WTC11 (cell line): Measurements from ENCODE around the gene C1orf198. TPM values are rescaled to one million over a fixed set of nuclear protein-coding genes. Genes with fewer than 3 reads are reported as not detected.

Experiments
- ATAC-seq: fragments of 200-7000 bp; cut with Tn5 transposase; 2 replicates; pipeline ENCODE4 v1.10.0; 2021; ENCODE audit warnings: mild to moderate bottlenecking, moderate library complexity
- CTCF ChIA-PET: fragments of 300-600 bp; sonication (Branson Sonifier 250); formaldehyde crosslinking; loops from one replicate; lab custom pipeline; 2021; ENCODE audit warnings: antibody characterized with exemption; lab: Charles Lee
- POLR2A ChIA-PET: fragments of 350-600 bp; sonication (Branson Sonifier 250); formaldehyde crosslinking; loops from one replicate; lab custom pipeline; 2021; ENCODE audit warnings: antibody characterized with exemption; lab: Charles Lee
- DNase-seq: peaks from one replicate; pipeline ENCODE4 v3.0.0; 2021; ENCODE audit warnings: low spot score
- H3K27ac Mint-ChIP-seq: 2 replicates; pipeline ENCODE4 v1.8.0; 2021; ENCODE audit warnings: mixed read lengths
- H3K27me3 Mint-ChIP-seq: 2 replicates; pipeline ENCODE4 v1.8.0; 2021; ENCODE audit warnings: low read depth, mild to moderate bottlenecking, moderate library complexity, mixed read lengths
- H3K36me3 Mint-ChIP-seq: 2 replicates; pipeline ENCODE4 v1.8.0; 2021; ENCODE audit warnings: mixed read lengths
- H3K4me1 Mint-ChIP-seq: 2 replicates; pipeline ENCODE4 v1.8.0; 2022; ENCODE audit warnings: mixed read lengths
- H3K4me3 Mint-ChIP-seq: 2 replicates; pipeline ENCODE4 v1.8.0; 2021; ENCODE audit warnings: mild to moderate bottlenecking, moderate library complexity, mixed read lengths
- H3K9me3 Mint-ChIP-seq: 2 replicates; pipeline ENCODE4 v1.8.0; 2021; ENCODE audit warnings: mixed read lengths
- CBFB ChIP-seq: sonication (generic); formaldehyde crosslinking; IDR thresholded peaks from 2 replicates; pipeline ENCODE4 v1.8.1; 2022; ENCODE audit warnings: mild to moderate bottlenecking, low read depth, missing genetic modification reagents
- E2F1 ChIP-seq: sonication (generic); formaldehyde crosslinking; IDR thresholded peaks from 2 replicates; pipeline ENCODE4 v1.8.0; 2022; ENCODE audit warnings: mild to moderate bottlenecking, missing genetic modification reagents
- FOXP4 ChIP-seq: sonication (generic); formaldehyde crosslinking; IDR thresholded peaks from 2 replicates; pipeline ENCODE4 v1.8.0; 2022; ENCODE audit warnings: mild to moderate bottlenecking, missing genetic modification reagents
- GRHL2 ChIP-seq: fragments of 250-450 bp; sonication (Bioruptor Pico); IDR thresholded peaks from 2 replicates; pipeline ENCODE4 v1.8.0; 2022; ENCODE audit warnings: mild to moderate bottlenecking, moderate library complexity; ENCODE audit not compliant: insufficient replicate concordance, severe bottlenecking
- GTF2I ChIP-seq: fragments of 250-450 bp; sonication (Bioruptor Pico); conservative IDR thresholded peaks from 2 replicates; pipeline ENCODE4 v1.4.0; 2021; ENCODE audit warnings: mild to moderate bottlenecking
- NFATC4 ChIP-seq: fragments of 250-450 bp; sonication (Bioruptor Pico); IDR thresholded peaks from 2 replicates; pipeline ENCODE4 v1.9.0; 2021; ENCODE audit warnings: mild to moderate bottlenecking
- NR2C2 ChIP-seq: sonication (generic); formaldehyde crosslinking; IDR thresholded peaks from 2 replicates; pipeline ENCODE4 v1.8.0; 2022; ENCODE audit warnings: mild to moderate bottlenecking, missing genetic modification reagents
- PRDM15 ChIP-seq: sonication (generic); formaldehyde crosslinking; IDR thresholded peaks from 2 replicates; pipeline ENCODE4 v1.8.0; 2022; ENCODE audit warnings: missing genetic modification reagents
- RORB ChIP-seq: fragments of 250-450 bp; sonication (Bioruptor Pico); IDR thresholded peaks from 2 replicates; pipeline ENCODE4 v1.9.0; 2021; ENCODE audit warnings: mild to moderate bottlenecking
- SMAD3 ChIP-seq: sonication (generic); formaldehyde crosslinking; IDR thresholded peaks from 2 replicates; pipeline ENCODE4 v1.8.0; 2022; ENCODE audit warnings: missing genetic modification reagents, mild to moderate bottlenecking, borderline replicate concordance
- TEAD1 ChIP-seq: sonication (generic); formaldehyde crosslinking; IDR thresholded peaks from 2 replicates; pipeline ENCODE4 v1.8.0; 2022; ENCODE audit warnings: mild to moderate bottlenecking, missing genetic modification reagents
- ZNF425 ChIP-seq: fragments of 250-450 bp; sonication (Bioruptor Pico); conservative IDR thresholded peaks from 2 replicates; pipeline ENCODE4 v1.9.0; 2021; ENCODE audit warnings: mild to moderate bottlenecking
- total RNA-seq: library from RNA; stranded (reverse); gene quantifications from 3 replicates; pipeline ENCODE4 v1.2.3, GENCODE V29; 2021
- TF ChIP-seq, protein P1 (sequence below): fragments of 250-450 bp; sonication (Bioruptor Pico); IDR thresholded peaks from 2 replicates; pipeline ENCODE4 v2.1.2; 2022; ENCODE audit warnings: mild to moderate bottlenecking, moderate library complexity
- TF ChIP-seq, protein P2 (sequence below): fragments of 250-450 bp; sonication (Bioruptor Pico); IDR thresholded peaks from 2 replicates; pipeline ENCODE4 v1.9.0; 2021; ENCODE audit warnings: mild to moderate bottlenecking
- TF ChIP-seq, protein P3 (sequence below): sonication (generic); formaldehyde crosslinking; IDR thresholded peaks from 2 replicates; pipeline ENCODE4 v1.8.0; 2023; ENCODE audit warnings: missing genetic modification reagents

C1orf198 gene
- total RNA-seq, 1 experiment from 2014 or later, result 26.9 TPM

GRCh38 chr1:230864441-230864840, 3.9 kb downstream of the C1orf198 start:
- Mint-ChIP-seq H3K4me1 (peaks cover 41% of the 10 kb centered on the region), H3K27ac (no peak overlapping the region)

DNA sequence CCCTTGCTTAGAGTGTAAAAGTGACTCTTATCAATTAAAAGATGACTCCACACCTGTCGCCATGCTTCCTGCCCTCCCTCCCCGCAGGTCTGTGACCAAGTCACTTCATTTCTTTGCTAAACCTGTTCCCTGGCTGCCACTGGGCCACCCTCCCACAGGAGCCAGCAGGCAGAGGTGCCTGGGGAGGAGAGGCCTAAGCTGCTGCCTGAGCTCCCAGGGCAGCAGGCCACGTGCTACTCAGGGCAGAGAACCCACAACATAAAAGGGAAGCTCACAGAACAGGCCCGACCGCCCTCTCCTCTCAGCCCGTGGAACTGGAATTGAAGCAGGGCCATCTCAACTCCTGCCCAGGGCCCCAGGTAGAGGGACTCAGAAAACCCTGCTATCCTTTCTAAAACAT, 4.9 kb downstream of the C1orf198 start:
- 0 out of 2 replicates have a peak overlapping the region, but pooled peaks have one; percentile 38 for H3K27ac Mint-ChIP-seq
- H3K27me3 Mint-ChIP-seq, result peaks cover 12% of the 10 kb centered on the region

More at GRCh38 chr1:230864441-230864840, 3.9 kb downstream of the C1orf198 start:
- H3K27me3 Mint-ChIP-seq, result peaks cover 12% of the 10 kb centered on the region
- ChIA-PET CTCF (interaction anchor here (0.5 to 2.2 kb wide), 4 partner anchors 11 to 222 kb away, joined by 3 to 6 read pairs (median 4); partner anchors contain the start of gene COG2), POLR2A (interaction anchor here (0.8 kb wide), 1 partner anchor 112 kb away, joined by 3 read pairs; no protein-coding TSS in a partner anchor)
- 0 out of 2 replicates have a peak, but pooled peaks cover 6% of the 10 kb centered on the region for H3K36me3 Mint-ChIP-seq
- no peak overlapping the region for H3K4me3 Mint-ChIP-seq
- ATAC-seq, result no peak
- H3K9me3 Mint-ChIP-seq, result no peaks in the 10 kb centered on the region; the same call in 1 of the 2 replicates
- TF ChIP-seq RORB (CRISPR knock-in tag), result no peak
- 0 out of 2 replicates have a peak, but pooled peaks have one; percentile 16 for TF ChIP-seq PRDM15 (CRISPR knock-in tag)
- TF ChIP-seq, protein P1, sequence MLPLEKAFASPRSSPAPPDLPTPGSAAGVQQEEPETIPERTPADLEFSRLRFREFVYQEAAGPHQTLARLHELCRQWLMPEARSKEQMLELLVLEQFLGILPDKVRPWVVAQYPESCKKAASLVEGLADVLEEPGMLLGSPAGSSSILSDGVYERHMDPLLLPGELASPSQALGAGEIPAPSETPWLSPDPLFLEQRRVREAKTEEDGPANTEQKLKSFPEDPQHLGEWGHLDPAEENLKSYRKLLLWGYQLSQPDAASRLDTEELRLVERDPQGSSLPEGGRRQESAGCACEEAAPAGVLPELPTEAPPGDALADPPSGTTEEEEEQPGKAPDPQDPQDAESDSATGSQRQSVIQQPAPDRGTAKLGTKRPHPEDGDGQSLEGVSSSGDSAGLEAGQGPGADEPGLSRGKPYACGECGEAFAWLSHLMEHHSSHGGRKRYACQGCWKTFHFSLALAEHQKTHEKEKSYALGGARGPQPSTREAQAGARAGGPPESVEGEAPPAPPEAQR, result no peak
- TF ChIP-seq NFATC4 (CRISPR knock-in tag), result no peak
- TF ChIP-seq, all 79 proteins: peak for 1
- DNase-seq, result no peak

More for the DNA sequence above, 4.9 kb downstream of the C1orf198 start:
- Mint-ChIP-seq H3K4me3 (no peak overlapping the region), H3K9me3 (no peaks in the 10 kb centered on the region; the same call in 1 of the 2 replicates), H3K36me3 (0 out of 2 replicates have a peak, but pooled peaks cover 6% of the 10 kb centered on the region), H3K4me1 (peaks cover 46% of the 10 kb centered on the region)
- ATAC-seq, result peak; percentile 14; the same call in 1 of the 2 replicates
- ChIA-PET POLR2A (no interaction called here), CTCF (interaction anchor here (0.9 to 2.2 kb wide), 2 partner anchors 10 to 221 kb away, joined by 3 to 6 read pairs; partner anchors contain the start of gene COG2)
- peak; percentile 19 for DNase-seq
- TF ChIP-seq E2F1 (CRISPR knock-in tag) (no peak), ZNF425 (no peak), SMAD3 (CRISPR knock-in tag) (no peak), TEAD1 (CRISPR knock-in tag) (no peak), NR2C2 (CRISPR knock-in tag) (no peak), GRHL2 (no peak), CBFB (no peak), FOXP4 (CRISPR knock-in tag) (no peak), GTF2I (CRISPR knock-in tag) (no peak)
- TF ChIP-seq, protein P2, sequence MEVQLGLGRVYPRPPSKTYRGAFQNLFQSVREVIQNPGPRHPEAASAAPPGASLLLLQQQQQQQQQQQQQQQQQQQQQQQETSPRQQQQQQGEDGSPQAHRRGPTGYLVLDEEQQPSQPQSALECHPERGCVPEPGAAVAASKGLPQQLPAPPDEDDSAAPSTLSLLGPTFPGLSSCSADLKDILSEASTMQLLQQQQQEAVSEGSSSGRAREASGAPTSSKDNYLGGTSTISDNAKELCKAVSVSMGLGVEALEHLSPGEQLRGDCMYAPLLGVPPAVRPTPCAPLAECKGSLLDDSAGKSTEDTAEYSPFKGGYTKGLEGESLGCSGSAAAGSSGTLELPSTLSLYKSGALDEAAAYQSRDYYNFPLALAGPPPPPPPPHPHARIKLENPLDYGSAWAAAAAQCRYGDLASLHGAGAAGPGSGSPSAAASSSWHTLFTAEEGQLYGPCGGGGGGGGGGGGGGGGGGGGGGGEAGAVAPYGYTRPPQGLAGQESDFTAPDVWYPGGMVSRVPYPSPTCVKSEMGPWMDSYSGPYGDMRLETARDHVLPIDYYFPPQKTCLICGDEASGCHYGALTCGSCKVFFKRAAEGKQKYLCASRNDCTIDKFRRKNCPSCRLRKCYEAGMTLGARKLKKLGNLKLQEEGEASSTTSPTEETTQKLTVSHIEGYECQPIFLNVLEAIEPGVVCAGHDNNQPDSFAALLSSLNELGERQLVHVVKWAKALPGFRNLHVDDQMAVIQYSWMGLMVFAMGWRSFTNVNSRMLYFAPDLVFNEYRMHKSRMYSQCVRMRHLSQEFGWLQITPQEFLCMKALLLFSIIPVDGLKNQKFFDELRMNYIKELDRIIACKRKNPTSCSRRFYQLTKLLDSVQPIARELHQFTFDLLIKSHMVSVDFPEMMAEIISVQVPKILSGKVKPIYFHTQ (CRISPR knock-in tag), result no peak
- TF ChIP-seq, protein P3, sequence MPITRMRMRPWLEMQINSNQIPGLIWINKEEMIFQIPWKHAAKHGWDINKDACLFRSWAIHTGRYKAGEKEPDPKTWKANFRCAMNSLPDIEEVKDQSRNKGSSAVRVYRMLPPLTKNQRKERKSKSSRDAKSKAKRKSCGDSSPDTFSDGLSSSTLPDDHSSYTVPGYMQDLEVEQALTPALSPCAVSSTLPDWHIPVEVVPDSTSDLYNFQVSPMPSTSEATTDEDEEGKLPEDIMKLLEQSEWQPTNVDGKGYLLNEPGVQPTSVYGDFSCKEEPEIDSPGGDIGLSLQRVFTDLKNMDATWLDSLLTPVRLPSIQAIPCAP (CRISPR knock-in tag), result no peak
